Tibial nerve (tissue), 4 donors: ENCODE measurements around the gene MAP4K3. TPM values are rescaled to one million over a fixed set of nuclear protein-coding genes. Genes with fewer than 3 reads are reported as not detected.
A peak's percentile ranks its signal among the peaks of the same experiment; 100 is the strongest.
"Not testable (repeated sequence)": the region's sequence is repeated elsewhere in the genome, so short reads cannot be mapped to it uniquely, and the experiment has no call there.

Experiments used
- DNase-seq, 2 donors: peaks; one replicate each; pipeline ENCODE4 v3.0.0-alpha.2; 2019; ENCODE audit warnings: low spot score in 2 of 2
- H3K27ac ChIP-seq, 4 donors: fragments of 200-600 bp; sonication (generic) in 3 of 4; one replicate each; pipeline ENCODE4 v1.5.1; 2017 to 2019; ENCODE audit warnings: mild to moderate bottlenecking in 1 of 4
- H3K27me3 ChIP-seq, 2 donors: fragments of 200-600 bp; sonication (generic) in 1 of 2; one replicate each; pipeline versions ENCODE4 v1.5.1 to v1.6.0; 2017 to 2019
- H3K36me3 ChIP-seq, 3 donors: fragments of 200-600 bp; sonication (generic); one replicate each; pipeline ENCODE4 v1.5.1; 2018 to 2019
- H3K4me1 ChIP-seq, 4 donors: fragments of 200-600 bp; sonication (generic) in 3 of 4; one replicate each; pipeline ENCODE4 v1.5.1; 2017 to 2019
- H3K4me3 ChIP-seq, 4 donors: fragments of 200-600 bp; sonication (generic) in 3 of 4; one replicate each; pipeline ENCODE4 v1.5.1; 2017 to 2019; ENCODE audit warnings: mild to moderate bottlenecking in 1 of 4, moderate library complexity in 1 of 4
- H3K9me3 ChIP-seq, 4 donors: fragments of 200-600 bp; sonication (generic) in 3 of 4; one replicate each; pipeline ENCODE4 v1.5.1; 2017 to 2019
- EP300 ChIP-seq, 2 donors: sonication (generic); formaldehyde crosslinking; IDR thresholded peaks; one replicate each; pipeline ENCODE4 v1.6.1; 2017; ENCODE audit warnings: antibody characterized with exemption in 2 of 2, mild to moderate bottlenecking in 1 of 2
- POLR2A ChIP-seq, 2 donors: fragments of 450-650 bp; IDR thresholded peaks; one replicate each; pipeline ENCODE4 v1.6.1; 2017; ENCODE audit warnings: antibody characterized with exemption in 2 of 2, mild to moderate bottlenecking in 2 of 2, moderate library complexity in 2 of 2
- whole genome bisulfite sequencing, 2 donors: methylation state at CpG; one replicate each; pipeline ENCODE4 v1.1.5; 2018; 5-methylcytosine and 5-hydroxymethylcytosine counted together
- total RNA-seq, 4 donors: library from RNA; depleted of rRNA; stranded (reverse); fragments of >200 nt; gene quantifications; one replicate each; pipeline ENCODE4 v1.1.0, GENCODE V29; 2016
- TF ChIP-seq, protein P1 (sequence below), 5 experiments: fragments of 200-600 bp in 3 of 5; fragments of 450-650 bp in 2 of 5; sonication (generic) in 3 of 5; IDR thresholded peaks; one replicate each; pipeline ENCODE4 v1.5.1; 2016 to 2019; ENCODE audit warnings: antibody characterized with exemption in 5 of 5, mild to moderate bottlenecking in 3 of 5, moderate library complexity in 2 of 5

The MAP4K3 gene
- total RNA-seq, 4 donors from 2014 or later = 54.4 to 102 (median 60.2) TPM

DNA sequence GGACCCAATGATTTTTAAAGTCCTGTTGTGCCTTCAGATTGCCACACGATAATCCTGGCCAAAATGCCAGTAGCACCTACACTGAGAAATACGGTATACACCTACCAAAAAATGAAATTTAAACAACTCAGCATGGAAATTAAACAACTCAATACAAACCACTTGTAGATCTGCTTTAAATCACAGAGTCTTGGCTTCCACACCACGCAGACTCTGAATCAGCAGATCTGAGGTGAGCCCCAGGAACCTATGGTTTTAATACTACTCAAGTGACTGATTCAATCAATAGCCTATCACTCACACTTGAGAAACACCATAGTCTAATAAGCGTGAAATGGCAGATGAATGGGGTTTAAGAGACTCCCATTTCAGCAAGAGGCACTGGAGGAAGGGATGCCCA, 46.9 kb downstream of the MAP4K3 start:
- Histone ChIP-seq H3K9me3 (no peaks in the 10 kb centered on the region), H3K4me1 (peaks cover 0 to 45% (median 10%) of the 10 kb centered on the region in 4 donors), H3K27me3 (no peaks in the 10 kb centered on the region), H3K27ac (no peak overlapping the region), H3K4me3 (no peak overlapping the region), H3K36me3 (no peaks in the 10 kb centered on the region)
- DNase-seq = no peak
- TF ChIP-seq POLR2A (IDR thresholded peaks at IDR 0.05) = no peak
- TF ChIP-seq, protein P1, sequence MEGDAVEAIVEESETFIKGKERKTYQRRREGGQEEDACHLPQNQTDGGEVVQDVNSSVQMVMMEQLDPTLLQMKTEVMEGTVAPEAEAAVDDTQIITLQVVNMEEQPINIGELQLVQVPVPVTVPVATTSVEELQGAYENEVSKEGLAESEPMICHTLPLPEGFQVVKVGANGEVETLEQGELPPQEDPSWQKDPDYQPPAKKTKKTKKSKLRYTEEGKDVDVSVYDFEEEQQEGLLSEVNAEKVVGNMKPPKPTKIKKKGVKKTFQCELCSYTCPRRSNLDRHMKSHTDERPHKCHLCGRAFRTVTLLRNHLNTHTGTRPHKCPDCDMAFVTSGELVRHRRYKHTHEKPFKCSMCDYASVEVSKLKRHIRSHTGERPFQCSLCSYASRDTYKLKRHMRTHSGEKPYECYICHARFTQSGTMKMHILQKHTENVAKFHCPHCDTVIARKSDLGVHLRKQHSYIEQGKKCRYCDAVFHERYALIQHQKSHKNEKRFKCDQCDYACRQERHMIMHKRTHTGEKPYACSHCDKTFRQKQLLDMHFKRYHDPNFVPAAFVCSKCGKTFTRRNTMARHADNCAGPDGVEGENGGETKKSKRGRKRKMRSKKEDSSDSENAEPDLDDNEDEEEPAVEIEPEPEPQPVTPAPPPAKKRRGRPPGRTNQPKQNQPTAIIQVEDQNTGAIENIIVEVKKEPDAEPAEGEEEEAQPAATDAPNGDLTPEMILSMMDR (IDR thresholded peaks at IDR 0.05) = no peak
- no peak for TF ChIP-seq EP300 (IDR thresholded peaks at IDR 0.05)
- 88 to 91% methylated on average over 4 of the region's 4 CpGs for WGBS, 2 donors

DNA sequence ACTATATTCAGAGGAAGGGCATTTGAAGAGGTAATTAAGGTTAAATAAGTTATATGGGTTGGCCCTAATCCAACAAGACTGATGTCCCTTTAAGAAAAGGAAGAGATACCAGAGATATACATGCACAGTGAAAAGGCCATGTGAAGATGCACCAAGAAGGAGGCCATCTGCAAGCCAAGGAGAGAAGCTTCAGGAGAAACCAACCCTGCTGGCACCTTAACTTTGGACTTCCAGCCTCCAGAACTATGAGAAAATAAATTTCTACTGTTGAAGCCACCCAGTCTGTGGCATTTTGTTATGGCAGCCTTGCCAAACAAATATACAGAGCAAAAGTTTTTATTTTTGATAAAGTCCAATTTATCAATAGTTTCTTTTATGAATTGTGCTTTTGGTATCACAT, 51.0 kb downstream of the MAP4K3 start:
- TF ChIP-seq EP300 (IDR thresholded peaks at IDR 0.05) (no peak), POLR2A (IDR thresholded peaks at IDR 0.05) (no peak)
- TF ChIP-seq, protein P1 (IDR thresholded peaks at IDR 0.05) = no peak
- Histone ChIP-seq H3K27me3 (no peaks in the 10 kb centered on the region), H3K27ac (no peak overlapping the region), H3K9me3 (no peaks in the 10 kb centered on the region), H3K4me3 (no peak overlapping the region), H3K36me3 (no peaks in the 10 kb centered on the region), H3K4me1 (peaks cover 0 to 44% (median 9%) of the 10 kb centered on the region in 4 donors)
- no peak for DNase-seq

DNA sequence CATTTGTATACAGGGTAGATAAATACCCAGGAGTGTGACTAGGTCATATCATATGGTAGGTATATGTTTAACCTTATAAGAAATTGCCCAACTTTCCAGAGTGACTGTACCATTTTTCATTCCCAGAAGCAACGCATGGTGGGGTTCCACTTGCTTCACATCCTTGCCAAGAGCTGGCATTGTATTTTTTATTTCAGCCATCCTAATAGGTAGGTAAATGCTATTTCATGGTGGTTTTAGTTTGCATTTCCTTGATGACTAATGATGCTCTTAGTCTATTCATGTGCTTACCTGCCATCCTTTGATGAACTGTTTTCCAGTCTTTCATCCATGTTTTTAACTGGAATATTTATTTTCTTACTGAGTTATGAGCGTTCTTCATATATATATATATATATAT, 51.9 kb downstream of the MAP4K3 start:
- no peaks in the 10 kb centered on the region for H3K36me3 ChIP-seq
- H3K9me3 ChIP-seq = no peaks in the 10 kb centered on the region
- H3K27me3 ChIP-seq = no peaks in the 10 kb centered on the region
- peaks cover 0 to 53% (median 13%) of the 10 kb centered on the region in 4 donors for H3K4me1 ChIP-seq
- H3K4me3 ChIP-seq = no peak overlapping the region
- no peak for DNase-seq
- WGBS, 2 donors = 98% methylated on average over 2 of the region's 2 CpGs
- TF ChIP-seq, protein P1 (IDR thresholded peaks at IDR 0.05) = no peak
- TF ChIP-seq EP300 (IDR thresholded peaks at IDR 0.05) = no peak
- TF ChIP-seq POLR2A (IDR thresholded peaks at IDR 0.05) = no peak
- no peak overlapping the region for H3K27ac ChIP-seq

GRCh38 chr2:39384071-39384470, 53.0 kb downstream of the MAP4K3 start:
- 93 to 99% methylated on average over 11 of the region's 11 CpGs for WGBS, 2 donors

DNA sequence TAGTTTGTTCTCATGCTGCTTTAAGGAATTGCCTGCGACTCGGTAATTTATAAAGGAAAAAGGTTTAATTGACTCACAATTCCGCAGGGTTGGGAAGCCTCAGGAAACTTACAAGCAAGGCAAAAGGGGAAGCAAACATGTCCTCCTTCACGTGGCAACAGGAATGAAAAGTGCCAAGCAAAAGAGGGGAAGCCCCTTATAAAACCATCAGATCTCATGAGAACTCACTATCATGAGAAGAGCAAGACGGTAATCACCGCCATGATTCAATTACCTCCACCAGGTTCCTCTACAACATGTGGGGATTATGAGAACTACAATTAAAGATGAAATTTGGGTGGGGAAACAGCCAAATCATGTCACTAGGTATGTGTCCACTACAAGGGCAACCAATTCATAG, 53.9 kb downstream of the MAP4K3 start:
- DNase-seq = no peak
- TF ChIP-seq POLR2A (IDR thresholded peaks at IDR 0.05) (no peak), EP300 (IDR thresholded peaks at IDR 0.05) (no peak)
- TF ChIP-seq, protein P1 (IDR thresholded peaks at IDR 0.05) = no peak
- Histone ChIP-seq H3K4me1 (peaks cover 0 to 60% (median 23%) of the 10 kb centered on the region in 4 donors), H3K4me3 (no peak overlapping the region), H3K27ac (no peak overlapping the region), H3K27me3 (no peaks in the 10 kb centered on the region), H3K36me3 (no peaks in the 10 kb centered on the region), H3K9me3 (no peaks in the 10 kb centered on the region)
- WGBS, 2 donors = 90 to 93% methylated on average over 6 of the region's 6 CpGs

More at GRCh38 chr2:39384071-39384470, 53.0 kb downstream of the MAP4K3 start:
- H3K27ac ChIP-seq, H3K9me3 ChIP-seq, H3K4me3 ChIP-seq, DNase-seq, H3K27me3 ChIP-seq, H3K36me3 ChIP-seq: not testable (repeated sequence)
- H3K4me1 ChIP-seq = peaks cover 0 to 59% (median 22%) of the 10 kb centered on the region in 4 donors

DNA sequence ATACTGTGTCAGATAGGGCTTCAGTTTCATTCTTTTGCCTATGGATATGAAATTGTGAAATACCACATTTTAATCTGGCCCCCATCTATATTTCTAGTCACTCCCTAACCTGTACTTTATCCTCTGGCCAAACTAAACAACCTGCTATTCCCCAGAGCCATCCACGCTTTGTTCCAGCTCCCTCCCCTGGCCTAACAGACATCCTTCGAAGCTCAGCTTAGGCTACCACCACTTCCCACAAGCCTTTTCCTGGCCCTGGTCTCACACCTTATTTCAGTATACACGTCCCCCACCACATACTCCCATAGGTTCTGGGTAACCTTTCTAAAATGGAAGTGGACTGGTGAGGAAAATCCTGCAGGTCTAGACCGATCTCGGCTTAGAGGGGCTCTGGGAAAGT, 55.4 kb downstream of the MAP4K3 start:
- Histone ChIP-seq H3K9me3 (no peaks in the 10 kb centered on the region), H3K27ac (peak overlapping the region in 2 of 4 donors; percentile 85 to 86), H3K4me3 (no peak overlapping the region), H3K27me3 (no peaks in the 10 kb centered on the region), H3K4me1 (peaks cover 0 to 53% (median 25%) of the 10 kb centered on the region in 4 donors), H3K36me3 (no peaks in the 10 kb centered on the region)
- DNase-seq = no peak
- TF ChIP-seq EP300 (IDR thresholded peaks at IDR 0.05) (no peak), POLR2A (IDR thresholded peaks at IDR 0.05) (no peak)
- TF ChIP-seq, protein P1 (IDR thresholded peaks at IDR 0.05) = no peak
- 62 to 69% methylated on average over 5 of the region's 5 CpGs for WGBS, 2 donors
